ENCODE results near the gene RGS7.

GRCh38 chr1:241186716-241187115, 170.3 kb downstream of the RGS7 start:
- no peak for TF ChIP-seq CTCF (optimal IDR thresholded peaks at IDR 0.05 in 1 of 3, IDR thresholded peaks at IDR 0.05 in 1 of 3, conservative IDR thresholded peaks at IDR 0.05 in 1 of 3; ENCODE audit: extremely low read depth in 1 of 3, insufficient read depth in 2 of 3, low read length in 3 of 3)
- TF ChIP-seq EZH2 (IDR thresholded peaks at IDR 0.05; ENCODE audit: low read length): no peak

Measured in keratinocyte (primary cell).